Body of pancreas (tissue), 4 donors: Measurements from ENCODE around the gene ATG16L2. TPM values are rescaled to one million over a fixed set of nuclear protein-coding genes. Genes with fewer than 3 reads are reported as not detected.
"Not testable (repeated sequence)": the region's sequence is repeated elsewhere in the genome, so short reads cannot be mapped to it uniquely, and the experiment has no call there.

Experiments used
- ATAC-seq: fragments of 150-250 bp; one replicate; pipeline ENCODE4 v1.9.1; 2016
- DNase-seq, 4 donors: peaks; one replicate each; pipeline ENCODE4 v3.0.0-alpha.2; 2019
- H3K27ac ChIP-seq, 4 donors: fragments of 200-600 bp; sonication (generic); 1 replicate in 3 of 4; 2 replicates in 1 of 4; pipeline versions ENCODE4 v1.5.1 to v1.6.1; 2016 to 2019; ENCODE audit warnings: mild to moderate bottlenecking in 1 of 4, mixed read lengths in 1 of 4, moderate library complexity in 1 of 4
- H3K27me3 ChIP-seq, 2 donors: fragments of 200-600 bp; sonication (generic); one replicate each; pipeline ENCODE4 v1.6.0; 2016; ENCODE audit warnings: mild to moderate bottlenecking in 1 of 2
- H3K36me3 ChIP-seq, 2 donors: fragments of 200-600 bp; sonication (generic); replicated peaks in 1 of 2; 2 replicates each; pipeline ENCODE4 v1.5.1; 2016; ENCODE audit warnings: low read depth in 2 of 2; ENCODE audit not compliant: insufficient read depth in 1 of 2
- H3K4me1 ChIP-seq: fragments of 200-600 bp; sonication (generic); one replicate; pipeline ENCODE4 v1.6.0; 2016
- H3K4me3 ChIP-seq, 2 donors: fragments of 200-600 bp; sonication (generic); 1 replicate in 1 of 2; 2 replicates in 1 of 2; pipeline ENCODE4 v1.5.1; 2016 to 2019
- H3K9me3 ChIP-seq, 3 donors: fragments of 200-600 bp; sonication (generic); 1 replicate in 2 of 3; 2 replicates in 1 of 3; pipeline ENCODE4 v1.5.1; 2016
- POLR2A ChIP-seq, 3 donors: fragments of 450-650 bp; IDR thresholded peaks; one replicate each; pipeline ENCODE4 v1.6.1; 2016; ENCODE audit warnings: antibody characterized with exemption in 3 of 3, mild to moderate bottlenecking in 2 of 3
- WGBS, 2 donors: methylation state at CpG; one replicate each; pipeline ENCODE4 v1.1.5; 2017; 5-methylcytosine and 5-hydroxymethylcytosine counted together
- intact Hi-C: fragments of 100-400 bp; cut with DNase I; formaldehyde crosslinking; loops from one replicate; pipeline ENCODE4 v1.15.1; 2023
- total RNA-seq, 2 donors: library from RNA; depleted of rRNA; stranded (reverse); fragments of >200 nt; gene quantifications; one replicate each; pipeline ENCODE4 v1.1.0, GENCODE V29; 2016
- TF ChIP-seq, protein P1 (sequence below), 7 experiments: fragments of 450-650 bp in 4 of 7; fragments of 200-600 bp in 3 of 7; sonication (generic) in 3 of 7; IDR thresholded peaks; one replicate each; pipeline ENCODE4 v1.5.1; 2016 to 2019; ENCODE audit warnings: antibody characterized with exemption in 7 of 7

ATG16L2 gene
- total RNA-seq, 2 donors from 2014 or later = 27.5 to 28.3 TPM

DNA sequence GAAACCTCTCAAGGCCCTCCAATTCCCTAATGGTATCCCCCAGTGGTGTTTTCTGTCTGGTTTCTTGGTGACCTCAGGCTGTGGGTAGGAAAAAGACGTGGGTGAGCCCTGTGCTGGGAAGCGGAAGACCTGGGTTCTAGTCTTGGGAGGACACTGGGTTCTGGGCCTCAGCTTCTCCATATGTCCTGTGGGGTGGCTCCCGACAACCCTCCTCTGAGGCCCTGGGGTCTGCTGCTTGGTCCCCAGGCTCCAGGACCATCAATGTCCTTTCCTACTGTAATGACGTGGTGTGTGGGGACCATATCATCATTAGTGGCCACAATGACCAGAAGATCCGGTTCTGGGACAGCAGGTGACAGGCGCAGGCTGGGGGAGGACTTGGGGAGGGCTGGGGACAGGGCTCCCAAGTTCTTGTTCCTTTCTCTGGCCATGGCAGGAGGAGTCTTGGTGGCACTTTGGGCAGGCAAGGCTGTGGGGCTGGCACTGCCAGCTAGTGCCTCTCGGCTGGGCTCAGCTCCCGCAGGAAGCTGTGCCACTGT, 12.8 kb downstream of the ATG16L2 start:
- intact Hi-C loops = no loop called here
- ATAC-seq (no peak), DNase-seq (no peak)
- peak overlapping the region in 1 of 4 donors; percentile 24 for H3K27ac ChIP-seq
- H3K36me3 ChIP-seq = no peaks in the 10 kb centered on the region
- WGBS, 2 donors = 85 to 94% methylated on average over 4 to 8 of the region's 8 CpGs
- no peaks in the 10 kb centered on the region for H3K27me3 ChIP-seq
- TF ChIP-seq, protein P1, sequence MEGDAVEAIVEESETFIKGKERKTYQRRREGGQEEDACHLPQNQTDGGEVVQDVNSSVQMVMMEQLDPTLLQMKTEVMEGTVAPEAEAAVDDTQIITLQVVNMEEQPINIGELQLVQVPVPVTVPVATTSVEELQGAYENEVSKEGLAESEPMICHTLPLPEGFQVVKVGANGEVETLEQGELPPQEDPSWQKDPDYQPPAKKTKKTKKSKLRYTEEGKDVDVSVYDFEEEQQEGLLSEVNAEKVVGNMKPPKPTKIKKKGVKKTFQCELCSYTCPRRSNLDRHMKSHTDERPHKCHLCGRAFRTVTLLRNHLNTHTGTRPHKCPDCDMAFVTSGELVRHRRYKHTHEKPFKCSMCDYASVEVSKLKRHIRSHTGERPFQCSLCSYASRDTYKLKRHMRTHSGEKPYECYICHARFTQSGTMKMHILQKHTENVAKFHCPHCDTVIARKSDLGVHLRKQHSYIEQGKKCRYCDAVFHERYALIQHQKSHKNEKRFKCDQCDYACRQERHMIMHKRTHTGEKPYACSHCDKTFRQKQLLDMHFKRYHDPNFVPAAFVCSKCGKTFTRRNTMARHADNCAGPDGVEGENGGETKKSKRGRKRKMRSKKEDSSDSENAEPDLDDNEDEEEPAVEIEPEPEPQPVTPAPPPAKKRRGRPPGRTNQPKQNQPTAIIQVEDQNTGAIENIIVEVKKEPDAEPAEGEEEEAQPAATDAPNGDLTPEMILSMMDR (IDR thresholded peaks at IDR 0.05) = no peak
- no peak for TF ChIP-seq POLR2A (IDR thresholded peaks at IDR 0.05)
- H3K4me3 ChIP-seq = no peak overlapping the region
- no peaks in the 10 kb centered on the region for H3K9me3 ChIP-seq
- H3K4me1 ChIP-seq = peaks cover 13% of the 10 kb centered on the region

GRCh38 chr11:72827656-72828055, 13.4 kb downstream of the ATG16L2 start:
- H3K4me3 ChIP-seq, ATAC-seq, H3K27me3 ChIP-seq, H3K36me3 ChIP-seq, H3K4me1 ChIP-seq, H3K9me3 ChIP-seq, DNase-seq, intact Hi-C loops: not testable (repeated sequence)
- peak overlapping the region in 1 of 4 donors; percentile 24 for H3K27ac ChIP-seq
- 81 to 87% methylated on average over 11 of the region's 11 CpGs for WGBS, 2 donors

DNA sequence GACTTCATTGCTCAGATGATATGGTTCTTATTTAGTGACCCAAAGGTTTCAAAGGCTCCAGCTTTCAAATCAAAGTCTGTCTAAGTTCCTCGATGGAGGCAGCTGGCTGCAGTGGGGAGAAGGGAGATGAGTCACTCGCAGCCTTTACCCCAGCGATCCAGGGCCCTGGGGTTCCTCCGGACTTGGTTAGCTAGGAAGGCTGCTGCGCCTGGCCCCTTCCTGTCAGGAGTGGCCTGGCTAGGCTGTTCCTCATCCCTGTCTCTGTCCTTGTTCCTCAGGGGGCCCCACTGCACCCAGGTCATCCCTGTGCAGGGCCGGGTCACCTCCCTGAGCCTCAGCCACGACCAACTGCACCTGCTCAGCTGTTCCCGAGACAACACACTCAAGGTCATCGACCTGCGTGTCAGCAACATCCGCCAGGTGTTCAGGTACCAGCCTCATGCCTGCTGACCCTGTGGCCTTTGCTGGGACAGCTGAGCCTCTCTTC, 13.9 kb downstream of the ATG16L2 start:
- intact Hi-C loops = no loop called here
- WGBS, 2 donors = 46 to 51% methylated on average over 10 to 11 of the region's 11 CpGs
- no peak overlapping the region for H3K4me3 ChIP-seq
- H3K27ac ChIP-seq = peak overlapping the region in 1 of 4 donors; percentile 7
- DNase-seq = peak in 1 of 4 donors; percentile 30
- H3K9me3 ChIP-seq = no peaks in the 10 kb centered on the region
- H3K4me1 ChIP-seq = peaks cover 8% of the 10 kb centered on the region
- H3K27me3 ChIP-seq = no peaks in the 10 kb centered on the region
- no peak for TF ChIP-seq POLR2A (IDR thresholded peaks at IDR 0.05)
- TF ChIP-seq, protein P1 (IDR thresholded peaks at IDR 0.05) = no peak
- no peak for ATAC-seq
- H3K36me3 ChIP-seq = no peaks in the 10 kb centered on the region

GRCh38 chr11:72828692-72829101, 14.5 kb downstream of the ATG16L2 start:
- no peak for TF ChIP-seq POLR2A (IDR thresholded peaks at IDR 0.05)
- TF ChIP-seq, protein P1 (IDR thresholded peaks at IDR 0.05) = no peak
- no peak overlapping the region for H3K27ac ChIP-seq
- H3K9me3 ChIP-seq = no peaks in the 10 kb centered on the region
- WGBS, 2 donors = 87 to 89% methylated on average over 3 to 5 of the region's 7 CpGs
- DNase-seq (no peak), ATAC-seq (no peak)
- H3K4me1 ChIP-seq = peaks cover 8% of the 10 kb centered on the region
- no peaks in the 10 kb centered on the region for H3K36me3 ChIP-seq
- no peaks in the 10 kb centered on the region for H3K27me3 ChIP-seq
- no peak overlapping the region for H3K4me3 ChIP-seq
- intact Hi-C loops = no loop called here

DNA sequence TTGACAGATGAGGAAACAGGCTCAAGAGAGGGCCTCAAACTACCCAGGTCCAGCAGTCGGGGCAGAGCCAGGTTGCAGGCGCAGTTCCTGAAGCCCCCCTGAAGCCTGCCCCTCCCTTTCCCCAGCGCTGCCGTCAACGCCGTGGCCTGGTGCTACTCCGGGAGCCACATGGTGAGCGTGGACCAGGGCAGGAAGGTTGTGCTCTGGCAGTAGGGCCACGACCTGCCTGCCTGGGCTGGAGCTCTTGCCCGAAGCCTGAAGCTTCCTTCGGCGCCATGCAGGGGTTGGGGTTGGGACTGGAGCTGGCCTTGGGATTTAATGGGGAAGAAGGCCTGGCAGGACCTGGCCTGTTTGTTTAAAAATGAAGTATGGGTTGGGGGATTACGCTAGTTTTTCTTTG, 15.0 kb downstream of the ATG16L2 start:
- WGBS, 2 donors = 93 to 95% methylated on average over 13 of the region's 13 CpGs
- H3K27me3 ChIP-seq = no peaks in the 10 kb centered on the region
- ATAC-seq (no peak), DNase-seq (no peak)
- no peaks in the 10 kb centered on the region for H3K36me3 ChIP-seq
- intact Hi-C loops = no loop called here
- no peaks in the 10 kb centered on the region for H3K9me3 ChIP-seq
- peaks cover 8% of the 10 kb centered on the region for H3K4me1 ChIP-seq
- no peak overlapping the region for H3K4me3 ChIP-seq
- H3K27ac ChIP-seq = no peak overlapping the region
- no peak for TF ChIP-seq POLR2A (IDR thresholded peaks at IDR 0.05)
- TF ChIP-seq, protein P1 (IDR thresholded peaks at IDR 0.05) = no peak
